Suprapubic skin (tissue), 4 donors: ENCODE results near the gene DDB1.

Source experiments
- CTCF ChIP-seq, 2 donors: fragments of 200-600 bp in 1 of 2; fragments of 450-650 bp in 1 of 2; sonication (generic) in 1 of 2; IDR thresholded peaks; one replicate each; pipeline ENCODE4 v1.5.1; 2016 to 2019; ENCODE audit warnings: antibody characterized with exemption in 2 of 2, mild to moderate bottlenecking in 1 of 2, moderate library complexity in 1 of 2
- POLR2A ChIP-seq, 2 donors: fragments of 450-650 bp; IDR thresholded peaks; one replicate each; pipeline ENCODE4 v1.6.1; 2017; ENCODE audit warnings: antibody characterized with exemption in 2 of 2, mild to moderate bottlenecking in 2 of 2, moderate library complexity in 2 of 2
- POLR2AphosphoS5 ChIP-seq, 3 donors: sonication (generic); formaldehyde crosslinking; IDR thresholded peaks; one replicate each; pipeline ENCODE4 v1.6.1; 2017; ENCODE audit warnings: antibody characterized with exemption in 3 of 3

DNA sequence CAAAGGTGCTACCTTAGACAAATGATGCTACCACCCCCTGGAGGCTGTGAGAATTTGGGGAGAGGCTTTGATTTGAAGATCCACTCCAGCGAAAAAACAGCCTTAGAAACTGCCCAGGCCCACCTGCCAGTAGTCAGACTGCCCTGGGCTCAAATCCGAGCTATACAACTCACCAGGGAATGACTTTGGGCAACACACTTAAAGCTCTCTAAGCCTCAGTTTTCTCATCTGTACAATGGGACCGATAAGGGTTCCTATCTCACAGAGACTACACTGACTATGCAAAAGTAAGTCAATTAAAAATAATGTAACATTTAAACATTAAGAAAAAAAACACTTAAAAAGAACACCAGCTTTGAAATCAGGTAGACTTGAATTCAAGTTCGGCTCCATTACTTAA, 57.7 kb downstream of the DDB1 start:
- TF ChIP-seq CTCF (IDR thresholded peaks at IDR 0.05) (no peak), POLR2A (IDR thresholded peaks at IDR 0.05) (no peak), POLR2AphosphoS5 (IDR thresholded peaks at IDR 0.05) (no peak)
